Calu3 (cell line): Measurements from ENCODE around the gene C4orf33. TPM values are rescaled to one million over a fixed set of nuclear protein-coding genes. Genes with fewer than 3 reads are reported as not detected.

ENCODE experiments used
- Bru-seq: library from RNA; stranded (reverse); fragments of 400-500 nt; gene quantifications from one replicate; lab custom pipeline; 2021; lab: Mats Ljungman, UMichigan
- BruChase-seq, 2 experiments: library from RNA; stranded (reverse); fragments of 400-500 nt; gene quantifications; one replicate each; lab custom pipeline; 2021; lab: Mats Ljungman, UMichigan
- BruUV-seq: library from RNA; stranded (reverse); fragments of 400-500 nt; replicated peaks from 2 replicates; lab custom pipeline; 2021; lab: Mats Ljungman, UMichigan
- CTCF ChIA-PET: fragments of 300-600 bp; sonication (Branson Sonifier 250); formaldehyde crosslinking; loops from one replicate; lab custom pipeline; 2022; ENCODE audit warnings: antibody characterized with exemption; lab: Charles Lee
- DNase-seq: peaks from one replicate; pipeline ENCODE4 v3.0.0; 2022
- H3K27ac Mint-ChIP-seq: one replicate; pipeline ENCODE4 v1.8.0; 2022; ENCODE audit warnings: mixed read lengths; ENCODE audit not compliant: unreplicated experiment
- H3K27me3 Mint-ChIP-seq: one replicate; pipeline ENCODE4 v1.8.0; 2022; ENCODE audit warnings: mixed read lengths; ENCODE audit not compliant: unreplicated experiment
- H3K36me3 Mint-ChIP-seq: one replicate; pipeline ENCODE4 v1.8.0; 2022; ENCODE audit warnings: mild to moderate bottlenecking, moderate library complexity, mixed read lengths; ENCODE audit not compliant: insufficient read depth, unreplicated experiment
- H3K4me1 Mint-ChIP-seq: one replicate; pipeline ENCODE4 v1.8.0; 2022; ENCODE audit warnings: mild to moderate bottlenecking, low read depth, mixed read lengths; ENCODE audit not compliant: unreplicated experiment
- H3K4me3 Mint-ChIP-seq: one replicate; pipeline ENCODE4 v1.8.0; 2022; ENCODE audit warnings: mild to moderate bottlenecking, low read depth, moderate library complexity, mixed read lengths; ENCODE audit not compliant: unreplicated experiment
- H3K9me3 Mint-ChIP-seq: one replicate; pipeline ENCODE4 v1.8.0; 2022; ENCODE audit warnings: low read depth, mixed read lengths; ENCODE audit not compliant: unreplicated experiment
- intact Hi-C: fragments of 100-400 bp; cut with micrococcal nuclease; formaldehyde crosslinking; loops from one replicate; pipeline ENCODE4 v1.10.0; 2022; ENCODE audit not compliant: unreplicated experiment
- long read RNA-seq: library from polyadenylated mRNA; stranded (forward); transcript quantifications from one replicate; pipeline ENCODE4 v2.0.0, GENCODE V29; 2022
- total RNA-seq: library from RNA; stranded (reverse); gene quantifications from 2 replicates; pipeline ENCODE4 v1.2.3, GENCODE V29; 2022
- TF ChIP-seq, protein P1 (sequence below): fragments of 200-600 bp; IDR thresholded peaks from one replicate; pipeline ENCODE4 v1.8.0; 2022; ENCODE audit warnings: antibody characterized with exemption; ENCODE audit not compliant: unreplicated experiment

The C4orf33 gene, protein sequence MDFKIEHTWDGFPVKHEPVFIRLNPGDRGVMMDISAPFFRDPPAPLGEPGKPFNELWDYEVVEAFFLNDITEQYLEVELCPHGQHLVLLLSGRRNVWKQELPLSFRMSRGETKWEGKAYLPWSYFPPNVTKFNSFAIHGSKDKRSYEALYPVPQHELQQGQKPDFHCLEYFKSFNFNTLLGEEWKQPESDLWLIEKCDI
- total RNA-seq, result 6.4 and 13.1 TPM in 2 replicates
- Bru-seq, nascent RNA, result percentile 54 among the genes with signal in this experiment
- BruChase-seq, experiment 1, labeled RNA remaining after a 6-hour chase, result percentile 53 among the genes with signal in this experiment
- BruChase-seq, experiment 2, labeled RNA remaining after a 2-hour chase, result percentile 57 among the genes with signal in this experiment
- long read RNA-seq, full-length matches to known transcripts, result 12 of 16 reads
- long read RNA-seq, partial matches to known transcripts, result 0 of 16 reads
- long read RNA-seq, other reads (novel, unspliced or antisense), result 4 of 16 reads

DNA sequence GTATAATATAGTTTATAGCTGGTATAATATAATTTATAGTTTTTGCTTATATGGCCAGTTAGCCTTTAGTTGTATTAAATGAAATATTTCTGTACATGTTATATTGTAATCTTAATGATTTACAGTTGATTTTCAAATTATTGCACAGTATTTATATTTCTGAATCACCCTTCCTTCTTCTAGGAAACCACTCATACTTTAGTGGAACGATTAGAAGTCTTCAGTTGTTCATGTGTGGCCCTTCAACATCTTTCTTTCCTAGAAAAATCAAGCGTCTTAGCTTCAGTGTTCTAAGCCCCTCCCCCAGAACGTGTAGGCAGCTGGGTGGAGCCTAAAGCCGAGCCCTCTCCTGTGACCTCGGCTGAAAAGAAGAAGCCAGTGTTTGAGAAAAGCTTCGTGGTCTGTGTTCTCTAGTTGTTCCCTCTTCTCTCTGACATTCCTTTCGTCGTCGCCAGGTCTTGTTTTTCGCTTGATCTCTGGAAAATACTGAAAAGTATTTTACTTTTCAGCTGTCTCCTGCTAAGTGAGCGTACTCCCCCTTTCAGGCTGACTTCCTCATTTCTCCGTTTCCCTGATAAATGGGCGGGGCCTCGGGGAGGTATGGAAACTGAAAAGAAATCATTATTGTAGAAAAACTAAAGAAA is at the start of gene C4orf33:
C4orf33 (plus strand) TSS at position 342 of the 644 bp plus-strand sequence. CDS start 6,459 bp downstream, outside the sequence.
- Mint-ChIP-seq H3K9me3 (no peaks in the 10 kb centered on the region), H3K27ac (peak within 1 kb of the TSS; percentile 99), H3K4me3 (peak within 1 kb of the TSS; percentile 94), H3K27me3 (no peaks in the 10 kb centered on the region), H3K4me1 (no peaks in the 10 kb centered on the region), H3K36me3 (peaks cover 6% of the 10 kb centered on the region)
- intact Hi-C loops, result no loop called here
- TF ChIP-seq, protein P1, sequence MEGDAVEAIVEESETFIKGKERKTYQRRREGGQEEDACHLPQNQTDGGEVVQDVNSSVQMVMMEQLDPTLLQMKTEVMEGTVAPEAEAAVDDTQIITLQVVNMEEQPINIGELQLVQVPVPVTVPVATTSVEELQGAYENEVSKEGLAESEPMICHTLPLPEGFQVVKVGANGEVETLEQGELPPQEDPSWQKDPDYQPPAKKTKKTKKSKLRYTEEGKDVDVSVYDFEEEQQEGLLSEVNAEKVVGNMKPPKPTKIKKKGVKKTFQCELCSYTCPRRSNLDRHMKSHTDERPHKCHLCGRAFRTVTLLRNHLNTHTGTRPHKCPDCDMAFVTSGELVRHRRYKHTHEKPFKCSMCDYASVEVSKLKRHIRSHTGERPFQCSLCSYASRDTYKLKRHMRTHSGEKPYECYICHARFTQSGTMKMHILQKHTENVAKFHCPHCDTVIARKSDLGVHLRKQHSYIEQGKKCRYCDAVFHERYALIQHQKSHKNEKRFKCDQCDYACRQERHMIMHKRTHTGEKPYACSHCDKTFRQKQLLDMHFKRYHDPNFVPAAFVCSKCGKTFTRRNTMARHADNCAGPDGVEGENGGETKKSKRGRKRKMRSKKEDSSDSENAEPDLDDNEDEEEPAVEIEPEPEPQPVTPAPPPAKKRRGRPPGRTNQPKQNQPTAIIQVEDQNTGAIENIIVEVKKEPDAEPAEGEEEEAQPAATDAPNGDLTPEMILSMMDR, result no peak
- DNase-seq, result peak; percentile 64
- no TSS peak for BruUV-seq
- CTCF ChIA-PET, result no interaction called here

- H3K4me3 Mint-ChIP-seq, result no peak overlapping the region
- CTCF ChIA-PET, result no interaction called here
- H3K36me3 Mint-ChIP-seq, result no peaks in the 10 kb centered on the region
- TF ChIP-seq, protein P1, result no peak
- H3K4me1 Mint-ChIP-seq, result no peaks in the 10 kb centered on the region
- H3K27me3 Mint-ChIP-seq, result no peaks in the 10 kb centered on the region
- intact Hi-C loops, result no loop called here
- no peak for DNase-seq
- BruUV-seq, result no TSS peak
- H3K27ac Mint-ChIP-seq, result peak overlapping the region; percentile 45
- H3K9me3 Mint-ChIP-seq, result peaks cover 18% of the 10 kb centered on the region
Observed at GRCh38 chr4:129059028-129059427, 36.9 kb upstream of the C4orf33 start.

GRCh38 chr4:129062580-129062979 is 33.4 kb upstream of the C4orf33 start:
- TF ChIP-seq, protein P1, result no peak
- intact Hi-C loops, result no loop called here
- Mint-ChIP-seq H3K9me3 (peaks cover 10% of the 10 kb centered on the region), H3K27ac (no peak overlapping the region), H3K4me1 (no peaks in the 10 kb centered on the region), H3K27me3 (no peaks in the 10 kb centered on the region), H3K4me3 (no peak overlapping the region), H3K36me3 (no peaks in the 10 kb centered on the region)
- DNase-seq, result no peak
- no TSS peak for BruUV-seq
- CTCF ChIA-PET, result no interaction called here

DNA sequence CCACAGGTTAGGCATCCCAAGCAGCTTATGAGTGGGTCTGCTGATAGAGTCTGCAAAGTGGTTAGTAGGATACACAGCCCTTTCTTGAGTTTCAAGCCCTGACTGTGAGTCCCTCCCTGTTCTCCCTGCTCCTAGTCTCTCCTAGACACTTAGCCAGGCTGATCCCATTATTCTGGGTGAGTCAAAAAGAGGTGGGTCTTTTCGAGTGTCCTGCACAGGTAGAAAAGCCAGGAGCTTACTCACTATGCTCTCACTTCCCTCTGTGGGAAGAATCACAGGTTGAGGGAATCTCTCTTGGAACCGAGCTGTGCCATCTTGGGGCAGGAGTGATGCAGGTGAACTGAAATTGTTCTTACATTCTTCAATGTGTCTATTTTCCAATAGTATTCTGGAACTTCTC is 32.3 kb upstream of the C4orf33 start:
- no peak for DNase-seq
- H3K4me3 Mint-ChIP-seq, result no peak overlapping the region
- no peak overlapping the region for H3K27ac Mint-ChIP-seq
- BruUV-seq, result no TSS peak
- TF ChIP-seq, protein P1, result no peak
- no peaks in the 10 kb centered on the region for H3K36me3 Mint-ChIP-seq
- peaks cover 7% of the 10 kb centered on the region for H3K9me3 Mint-ChIP-seq
- intact Hi-C loops, result no loop called here
- CTCF ChIA-PET, result interaction anchor here (0.6 kb wide), 1 partner anchor 20 kb away, joined by 3 read pairs; no protein-coding TSS in a partner anchor
- no peaks in the 10 kb centered on the region for H3K4me1 Mint-ChIP-seq
- H3K27me3 Mint-ChIP-seq, result no peaks in the 10 kb centered on the region
